Measurements from ENCODE around the gene HSPD1. TPM values are rescaled to one million over a fixed set of nuclear protein-coding genes. Genes with fewer than 3 reads are reported as not detected.

The HSPD1 gene
- polyA plus RNA-seq, 1 experiment, result 283 TPM

DNA sequence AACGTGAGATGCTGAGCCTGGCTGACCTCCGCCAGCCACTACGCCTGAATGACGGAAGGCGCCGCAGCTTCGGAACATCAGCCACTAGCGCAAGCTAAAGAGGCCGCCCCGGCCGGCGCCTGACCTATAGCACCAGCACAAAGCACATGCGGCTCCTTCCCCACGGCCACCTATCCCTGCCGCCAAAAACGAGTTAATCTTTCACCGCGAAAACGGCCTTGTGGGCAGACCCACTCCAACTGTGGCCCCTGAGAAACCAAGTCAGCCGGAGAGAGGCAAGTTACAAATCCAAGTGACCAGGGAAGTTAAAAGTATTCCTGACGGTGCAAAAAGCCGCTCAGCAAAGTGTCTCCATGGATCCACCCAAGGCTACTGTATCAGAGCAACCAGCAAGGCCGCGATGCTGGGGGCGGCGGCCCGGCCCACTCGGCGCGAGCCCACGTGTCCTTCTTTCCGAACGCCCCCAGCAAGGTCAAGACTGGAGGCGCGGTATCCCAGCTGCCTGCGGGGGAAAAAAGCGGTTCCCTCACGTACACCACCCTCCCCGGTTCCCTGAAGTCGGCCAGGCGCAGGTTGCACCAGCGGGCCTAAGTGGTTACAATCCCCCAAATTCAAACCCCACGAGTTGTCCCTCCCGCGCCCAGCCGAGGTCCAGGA, 575 bp downstream of the HSPD1 start:
- ChIA-PET CTCF (no interaction called here), POLR2A (interaction anchor here (0.9 to 4.3 kb wide), 7 partner anchors 14 to 177 kb away, joined by 3 to 47 read pairs (median 7); partner anchors contain the start of genes COQ10B, MOB4, RFTN2 and SF3B1)
- H3K27me3 ChIP-seq (ENCODE audit: control insufficient read depth, insufficient read depth, low read length), result no peaks in the 10 kb centered on the region
- TF ChIP-seq, protein P1, sequence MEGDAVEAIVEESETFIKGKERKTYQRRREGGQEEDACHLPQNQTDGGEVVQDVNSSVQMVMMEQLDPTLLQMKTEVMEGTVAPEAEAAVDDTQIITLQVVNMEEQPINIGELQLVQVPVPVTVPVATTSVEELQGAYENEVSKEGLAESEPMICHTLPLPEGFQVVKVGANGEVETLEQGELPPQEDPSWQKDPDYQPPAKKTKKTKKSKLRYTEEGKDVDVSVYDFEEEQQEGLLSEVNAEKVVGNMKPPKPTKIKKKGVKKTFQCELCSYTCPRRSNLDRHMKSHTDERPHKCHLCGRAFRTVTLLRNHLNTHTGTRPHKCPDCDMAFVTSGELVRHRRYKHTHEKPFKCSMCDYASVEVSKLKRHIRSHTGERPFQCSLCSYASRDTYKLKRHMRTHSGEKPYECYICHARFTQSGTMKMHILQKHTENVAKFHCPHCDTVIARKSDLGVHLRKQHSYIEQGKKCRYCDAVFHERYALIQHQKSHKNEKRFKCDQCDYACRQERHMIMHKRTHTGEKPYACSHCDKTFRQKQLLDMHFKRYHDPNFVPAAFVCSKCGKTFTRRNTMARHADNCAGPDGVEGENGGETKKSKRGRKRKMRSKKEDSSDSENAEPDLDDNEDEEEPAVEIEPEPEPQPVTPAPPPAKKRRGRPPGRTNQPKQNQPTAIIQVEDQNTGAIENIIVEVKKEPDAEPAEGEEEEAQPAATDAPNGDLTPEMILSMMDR (IDR thresholded peaks at IDR 0.05; ENCODE audit: low read depth, low read length), result no peak
- peak overlapping the region; percentile 87 for H3K4me3 ChIP-seq (ENCODE audit: low read depth, low read length)
- no peak for DNase-seq (ENCODE audit: low read depth, low spot score)
- H3K9me3 ChIP-seq (ENCODE audit: control insufficient read depth, insufficient read depth, low read length), result no peaks in the 10 kb centered on the region; the same call in 1 of the 2 replicates
- peak overlapping the region; percentile 66 for H3K27ac ChIP-seq (ENCODE audit: low read depth, low read length)

GRCh38 chr2:197498235-197498936, 1.3 kb downstream of the HSPD1 start:
- DNase-seq (ENCODE audit: low read depth, low spot score), result no peak
- no peaks in the 10 kb centered on the region for H3K27me3 ChIP-seq (ENCODE audit: control insufficient read depth, insufficient read depth, low read length)
- CTCF ChIA-PET, result no interaction called here
- POLR2A ChIA-PET, result interaction anchor here (1.7 to 4.3 kb wide), 3 partner anchors 18 to 63 kb away, joined by 7 to 47 read pairs (median 13); partner anchors contain the start of genes COQ10B, MOB4 and SF3B1
- TF ChIP-seq, protein P1 (IDR thresholded peaks at IDR 0.05; ENCODE audit: low read depth, low read length), result no peak
- H3K27ac ChIP-seq (ENCODE audit: low read depth, low read length), result no peak overlapping the region
- H3K9me3 ChIP-seq (ENCODE audit: control insufficient read depth, insufficient read depth, low read length), result no peaks in the 10 kb centered on the region; the same call in 1 of the 2 replicates
- peak overlapping the region; percentile 87 for H3K4me3 ChIP-seq (ENCODE audit: low read depth, low read length)

DNA sequence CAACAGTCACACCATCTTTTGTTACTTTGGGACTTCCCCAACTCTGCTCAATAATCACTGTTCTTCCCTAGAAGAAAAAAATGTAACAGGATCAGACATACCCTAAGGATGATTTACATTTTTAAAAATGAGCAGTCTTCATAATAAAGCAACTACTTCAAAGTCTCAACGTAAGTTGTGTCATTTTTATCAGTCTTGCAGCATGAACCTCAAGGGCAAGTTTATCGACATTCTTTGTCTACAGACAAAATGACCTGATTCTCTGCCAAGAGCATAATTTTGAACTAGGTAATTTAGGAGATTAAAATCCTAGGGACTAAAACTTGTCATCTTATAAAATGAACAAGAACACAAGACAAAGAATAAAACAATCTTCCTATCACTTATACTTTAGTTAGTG, 2.3 kb downstream of the HSPD1 start:
- ChIA-PET CTCF (no interaction called here), POLR2A (interaction anchor here (1.7 to 4.3 kb wide), 2 partner anchors 19 to 44 kb away, joined by 7 to 47 read pairs; partner anchors contain the start of genes COQ10B and MOB4)
- H3K27me3 ChIP-seq (ENCODE audit: control insufficient read depth, insufficient read depth, low read length), result no peaks in the 10 kb centered on the region
- DNase-seq (ENCODE audit: low read depth, low spot score), result no peak
- no peak overlapping the region for H3K27ac ChIP-seq (ENCODE audit: low read depth, low read length)
- H3K4me3 ChIP-seq (ENCODE audit: low read depth, low read length), result peak overlapping the region; percentile 87
- no peaks in the 10 kb centered on the region; the same call in 1 of the 2 replicates for H3K9me3 ChIP-seq (ENCODE audit: control insufficient read depth, insufficient read depth, low read length)
- TF ChIP-seq, protein P1 (IDR thresholded peaks at IDR 0.05; ENCODE audit: low read depth, low read length), result no peak

- Histone ChIP-seq H3K4me3 (ENCODE audit: low read depth, low read length) (no peak overlapping the region), H3K27ac (ENCODE audit: low read depth, low read length) (no peak overlapping the region), H3K9me3 (ENCODE audit: control insufficient read depth, insufficient read depth, low read length) (no peaks in the 10 kb centered on the region; the same call in 1 of the 2 replicates), H3K27me3 (ENCODE audit: control insufficient read depth, insufficient read depth, low read length) (no peaks in the 10 kb centered on the region)
- ChIA-PET CTCF (no interaction called here), POLR2A (no interaction called here)
- DNase-seq (ENCODE audit: low read depth, low spot score), result no peak
- TF ChIP-seq, protein P1 (IDR thresholded peaks at IDR 0.05; ENCODE audit: low read depth, low read length), result no peak
Observed at GRCh38 chr2:197496695-197497094, 2.9 kb downstream of the HSPD1 start.

Measured in AG04450 (cell line).